GM18858 (cell line): ENCODE data around the gene SNRK.
"Not testable (repeated sequence)": the region's sequence is repeated elsewhere in the genome, so short reads cannot be mapped to it uniquely, and the experiment has no call there.

Experiments
- ATAC-seq: cut with Tn5 transposase; IDR thresholded peaks from one replicate; pipeline ENCODE4 v1.9.1; 2021; ENCODE audit not compliant: unreplicated experiment

SNRK gene

DNA sequence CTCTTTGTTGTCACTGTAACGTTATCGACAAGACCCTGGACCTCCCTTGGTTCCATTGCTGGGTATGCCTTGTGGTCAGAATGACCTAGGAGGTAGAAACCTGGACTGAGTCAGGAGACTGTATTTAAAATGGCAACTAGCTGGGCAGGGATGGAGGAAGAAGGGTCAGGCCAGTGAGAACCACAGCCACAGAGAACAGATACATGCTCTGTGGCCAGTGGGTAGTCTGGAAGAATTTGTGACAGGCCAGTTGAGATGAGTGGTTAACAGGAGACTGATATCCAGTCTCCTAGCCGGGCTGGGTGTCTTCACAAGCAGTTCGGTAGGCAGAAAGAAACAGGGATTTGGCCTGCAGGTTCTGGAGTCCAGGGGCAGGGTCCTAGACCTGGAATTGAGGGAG is 58.9 kb downstream of the SNRK start:
- no peak for ATAC-seq

DNA sequence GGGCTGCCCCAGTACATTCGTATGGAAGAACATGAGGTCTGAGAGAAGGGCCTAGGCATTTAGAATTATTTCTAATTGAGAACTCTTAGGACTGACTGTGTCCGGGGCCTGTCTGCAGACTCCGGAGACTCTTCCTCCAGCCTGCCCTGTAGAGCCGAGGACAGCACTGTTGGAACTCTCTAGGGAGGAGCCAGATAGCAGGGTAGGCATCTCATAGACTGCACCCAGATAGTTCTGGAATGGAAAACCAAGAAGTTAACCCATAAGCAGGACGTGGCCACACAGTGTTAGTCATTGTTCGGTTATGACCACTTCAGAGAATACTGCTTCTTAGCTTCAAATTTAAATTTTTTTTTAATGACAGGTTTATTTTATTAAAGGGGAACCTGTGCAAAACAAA is 59.5 kb downstream of the SNRK start:
- no peak for ATAC-seq

DNA sequence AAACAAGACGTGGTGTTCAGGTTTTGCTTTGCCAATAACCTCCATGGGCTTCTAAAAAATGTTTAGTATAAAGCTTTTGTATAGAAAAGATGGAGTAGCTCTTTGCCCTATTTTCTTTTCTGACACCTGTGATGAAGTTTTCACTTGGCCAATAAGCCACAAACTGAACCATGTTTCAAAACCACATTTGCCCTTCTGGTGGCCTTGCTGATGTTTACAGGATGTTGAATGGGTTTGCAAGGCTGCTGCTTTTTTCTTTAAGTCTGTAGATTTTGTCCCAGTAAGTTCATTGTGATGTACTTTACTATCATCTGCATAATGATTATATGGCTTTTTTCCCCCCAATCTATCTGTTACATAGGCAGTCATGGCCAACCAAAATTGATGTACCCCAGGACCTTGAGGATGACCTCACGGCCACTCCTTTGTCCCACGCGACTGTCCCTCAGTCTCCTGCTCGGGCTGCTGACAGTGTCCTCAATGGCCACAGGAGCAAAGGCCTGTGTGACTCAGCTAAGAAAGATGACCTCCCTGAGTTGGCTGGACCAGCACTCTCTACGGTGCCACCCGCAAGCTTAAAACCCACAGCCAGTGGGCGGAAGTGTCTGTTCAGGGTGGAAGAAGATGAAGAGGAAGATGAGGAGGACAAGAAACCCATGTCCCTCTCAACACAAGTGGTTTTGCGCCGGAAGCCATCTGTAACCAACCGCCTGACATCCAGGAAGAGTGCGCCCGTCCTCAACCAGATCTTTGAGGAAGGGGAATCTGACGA is 60.8 kb downstream of the SNRK start:
- ATAC-seq = no peak

DNA sequence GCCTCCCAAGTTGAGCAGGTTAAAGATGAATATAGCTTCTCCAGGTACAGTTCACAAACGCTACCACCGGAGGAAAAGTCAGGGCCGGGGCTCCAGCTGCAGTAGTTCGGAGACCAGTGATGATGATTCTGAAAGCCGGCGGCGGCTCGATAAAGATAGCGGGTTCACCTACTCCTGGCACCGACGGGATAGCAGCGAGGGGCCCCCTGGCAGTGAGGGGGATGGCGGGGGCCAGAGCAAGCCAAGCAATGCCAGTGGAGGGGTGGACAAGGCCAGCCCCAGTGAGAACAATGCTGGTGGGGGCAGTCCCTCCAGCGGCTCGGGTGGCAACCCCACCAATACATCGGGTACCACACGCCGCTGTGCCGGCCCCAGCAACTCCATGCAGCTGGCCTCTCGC is 61.4 kb downstream of the SNRK start:
- ATAC-seq = no peak

DNA sequence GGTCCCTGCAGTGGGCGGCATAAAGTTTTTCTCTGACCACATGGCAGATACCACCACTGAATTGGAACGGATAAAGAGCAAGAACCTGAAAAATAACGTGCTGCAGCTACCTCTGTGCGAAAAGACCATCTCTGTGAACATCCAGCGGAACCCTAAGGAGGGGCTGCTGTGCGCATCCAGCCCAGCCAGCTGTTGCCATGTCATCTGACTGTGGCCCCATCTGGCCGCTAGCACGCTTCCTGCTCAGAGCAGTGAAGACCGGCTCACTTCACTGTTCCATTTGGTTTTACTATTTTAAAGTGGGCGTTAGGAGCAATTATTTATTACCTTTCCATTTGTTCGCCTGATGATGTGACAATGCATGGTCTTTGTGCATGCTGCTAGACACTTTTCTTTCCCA is 62.0 kb downstream of the SNRK start:
- ATAC-seq = no peak

DNA sequence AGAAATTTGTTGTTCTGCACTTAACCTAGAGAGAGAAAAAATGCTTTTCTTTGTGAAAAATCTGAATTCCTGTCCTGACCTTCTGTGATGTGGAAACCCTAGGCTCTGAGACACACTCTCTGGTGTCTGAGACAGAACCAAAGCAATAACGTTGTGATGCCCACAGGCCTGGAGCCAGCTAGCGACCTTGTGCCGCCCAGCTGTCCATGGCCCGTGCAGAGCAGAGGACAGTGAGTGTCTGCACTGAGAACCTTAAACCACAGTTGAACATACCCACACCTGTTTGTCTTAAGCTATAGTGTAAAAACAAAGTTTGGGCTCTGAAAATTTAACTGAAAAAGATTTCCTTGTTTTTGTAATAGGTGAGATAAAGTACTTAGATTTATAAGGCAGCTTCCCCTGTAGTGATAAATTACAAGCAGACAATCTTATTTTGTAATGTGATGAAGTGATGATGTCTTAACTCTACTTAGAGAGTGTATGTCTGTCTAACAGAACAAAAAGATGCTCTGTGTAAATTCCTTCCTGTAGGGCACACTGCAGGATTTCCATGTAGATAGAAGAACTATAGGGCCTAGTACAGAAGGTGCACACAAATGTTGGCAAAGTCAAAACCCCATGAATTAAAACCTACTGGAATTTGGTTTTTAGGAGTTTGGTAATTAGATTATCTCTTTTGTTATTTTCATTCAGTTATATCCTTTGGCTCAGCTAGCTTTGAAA is 62.7 kb downstream of the SNRK start:
- ATAC-seq = no peak

DNA sequence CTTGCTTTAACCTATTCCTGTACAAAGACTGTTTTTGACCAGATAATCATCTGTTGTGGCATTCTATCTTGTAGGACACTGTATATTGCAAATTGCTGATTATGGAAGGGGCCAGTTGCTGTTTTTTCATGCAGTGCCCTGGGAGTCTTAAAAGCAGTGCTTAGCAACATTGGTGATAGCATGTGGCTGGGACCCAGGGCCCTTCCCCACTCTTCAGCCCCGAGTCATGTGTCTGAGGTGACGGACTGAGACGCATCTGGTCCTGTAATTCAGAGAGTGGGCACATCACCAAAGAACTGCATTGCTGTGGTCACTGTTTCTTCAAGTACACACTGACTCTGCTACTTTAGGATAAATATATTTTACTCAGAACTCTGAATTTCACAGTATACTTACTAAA is 63.4 kb downstream of the SNRK start:
- ATAC-seq = no peak

DNA sequence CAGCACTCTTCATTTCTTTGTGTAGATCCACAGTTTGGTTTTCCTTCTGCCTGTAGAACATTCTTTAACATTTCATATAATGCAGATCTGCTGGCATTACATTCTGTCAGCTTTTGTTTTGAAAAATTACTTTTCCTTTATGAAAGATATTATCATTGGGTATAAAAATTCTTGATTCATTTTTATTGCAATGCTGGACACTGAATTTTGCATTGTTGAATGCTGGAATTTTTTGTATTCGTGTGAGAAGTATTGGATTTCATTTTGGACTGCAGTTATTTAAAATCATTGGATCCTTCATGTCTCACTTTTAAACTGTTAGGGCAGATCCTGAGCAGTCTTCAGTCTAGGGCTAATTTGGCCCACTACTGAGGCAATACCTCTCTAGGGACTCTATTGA is 67.1 kb downstream of the SNRK start:
- no peak for ATAC-seq

DNA sequence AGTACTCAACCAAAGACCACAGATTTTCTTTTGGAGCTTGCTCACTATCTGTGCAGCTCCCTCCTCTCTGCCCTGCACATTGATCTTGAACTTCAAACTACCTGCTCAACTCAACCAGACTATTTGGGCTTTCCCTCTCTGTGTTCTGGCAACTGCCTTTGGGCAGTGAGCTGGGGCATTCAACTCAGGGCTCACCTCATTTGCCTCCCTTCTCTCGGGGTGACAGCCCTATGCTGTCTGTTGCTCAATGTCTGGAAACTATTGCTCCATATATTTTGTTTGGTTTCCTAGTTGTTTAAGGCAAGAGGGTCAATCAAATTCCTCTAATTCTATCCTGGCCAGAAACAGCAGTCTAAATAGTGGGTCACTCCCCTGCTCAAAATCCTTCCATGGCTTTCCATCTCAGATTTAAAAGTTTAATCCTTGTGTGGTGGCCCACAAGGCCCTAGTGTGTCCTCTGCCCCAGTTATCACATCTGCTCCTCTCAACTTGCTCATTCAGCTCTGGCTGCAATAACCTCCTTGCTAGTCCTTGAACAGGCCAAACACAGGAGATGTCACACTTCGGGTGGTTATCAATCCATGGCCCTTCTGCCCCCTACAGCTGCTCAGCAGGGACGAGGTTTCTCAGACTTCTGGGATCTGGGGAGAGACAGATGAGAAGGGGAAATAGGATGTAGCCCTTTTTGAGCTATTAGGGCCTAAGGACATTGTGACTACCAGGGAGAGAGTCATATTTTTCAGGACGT is 67.8 kb downstream of the SNRK start:
- no peak for ATAC-seq

DNA sequence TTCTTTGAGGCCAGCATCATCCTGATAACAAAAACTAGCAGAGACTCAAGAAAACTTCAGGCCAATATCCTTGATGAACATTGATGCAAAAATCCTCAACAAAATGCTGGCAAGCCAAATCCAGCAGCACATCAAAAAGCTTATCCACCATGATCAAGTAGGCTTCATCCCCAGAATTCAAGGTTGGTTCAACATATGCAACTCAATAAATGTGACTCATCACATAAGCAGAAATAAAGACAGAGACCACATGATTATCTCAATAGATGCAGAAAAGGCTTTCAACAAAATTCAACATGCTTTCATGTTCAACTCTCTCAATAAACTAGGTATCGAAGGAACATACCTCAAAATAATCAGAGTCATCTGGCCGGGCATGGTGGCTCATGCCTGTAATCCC is 69.7 kb downstream of the SNRK start:
- ATAC-seq = not testable (repeated sequence)

DNA sequence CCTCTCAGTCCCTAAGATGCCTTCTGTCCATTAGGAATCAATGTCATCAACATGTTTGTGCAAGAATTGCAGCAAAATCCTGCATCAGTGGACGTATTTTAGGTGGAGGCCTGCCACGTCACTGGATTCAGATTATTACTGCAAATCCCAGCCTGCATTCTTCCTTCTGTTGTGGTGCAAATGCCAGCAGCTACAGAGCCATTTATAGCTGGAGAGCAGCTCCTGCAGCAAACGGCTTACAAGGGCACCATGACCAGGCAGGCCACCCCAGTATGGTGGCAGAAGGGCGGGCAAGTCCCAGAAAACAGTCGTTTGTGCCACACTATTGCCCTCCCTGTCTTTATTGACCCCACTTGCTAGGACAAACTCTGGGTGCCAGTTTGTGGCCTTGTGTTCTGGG is 74.7 kb downstream of the SNRK start:
- no peak for ATAC-seq

DNA sequence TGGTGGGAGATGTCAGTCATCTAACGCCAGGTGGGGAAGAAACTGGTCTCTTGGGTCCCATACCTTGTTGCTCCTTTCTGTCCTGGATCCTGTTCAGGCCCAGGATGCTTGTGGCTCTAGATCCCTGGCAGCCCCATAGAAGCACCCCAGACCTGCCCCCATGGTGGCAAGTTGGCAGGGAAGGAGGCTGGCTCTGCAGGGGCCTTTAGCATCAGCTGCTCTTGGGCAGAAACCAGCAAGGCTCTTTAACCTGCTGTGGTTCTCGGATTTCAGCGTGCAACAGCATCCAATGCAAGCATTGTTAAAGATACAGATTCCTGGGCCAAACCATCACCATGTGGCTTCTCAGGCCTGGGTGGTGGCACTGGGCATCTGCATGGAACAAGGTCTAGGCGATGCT is 75.8 kb downstream of the SNRK start:
- ATAC-seq = no peak

DNA sequence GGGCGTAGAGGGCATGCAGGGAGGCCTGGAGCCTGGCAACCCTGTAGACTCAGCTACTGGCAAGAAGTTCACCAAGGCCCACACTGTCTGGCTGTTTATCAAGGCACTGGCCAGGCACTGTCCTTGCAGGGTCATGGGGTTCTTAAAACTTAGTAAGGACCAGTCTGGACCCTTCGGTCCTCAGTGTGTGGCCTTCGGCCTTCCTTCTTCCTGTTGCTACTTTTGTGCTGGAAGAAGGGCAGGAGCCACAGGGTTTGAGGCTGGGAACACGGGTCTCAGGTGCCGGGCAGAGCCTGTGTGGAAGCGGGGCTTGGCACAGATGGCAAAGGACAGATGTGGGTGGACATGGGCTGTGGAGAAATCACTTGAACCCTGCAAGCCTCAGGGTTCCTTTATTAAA is 76.6 kb downstream of the SNRK start:
- no peak for ATAC-seq

DNA sequence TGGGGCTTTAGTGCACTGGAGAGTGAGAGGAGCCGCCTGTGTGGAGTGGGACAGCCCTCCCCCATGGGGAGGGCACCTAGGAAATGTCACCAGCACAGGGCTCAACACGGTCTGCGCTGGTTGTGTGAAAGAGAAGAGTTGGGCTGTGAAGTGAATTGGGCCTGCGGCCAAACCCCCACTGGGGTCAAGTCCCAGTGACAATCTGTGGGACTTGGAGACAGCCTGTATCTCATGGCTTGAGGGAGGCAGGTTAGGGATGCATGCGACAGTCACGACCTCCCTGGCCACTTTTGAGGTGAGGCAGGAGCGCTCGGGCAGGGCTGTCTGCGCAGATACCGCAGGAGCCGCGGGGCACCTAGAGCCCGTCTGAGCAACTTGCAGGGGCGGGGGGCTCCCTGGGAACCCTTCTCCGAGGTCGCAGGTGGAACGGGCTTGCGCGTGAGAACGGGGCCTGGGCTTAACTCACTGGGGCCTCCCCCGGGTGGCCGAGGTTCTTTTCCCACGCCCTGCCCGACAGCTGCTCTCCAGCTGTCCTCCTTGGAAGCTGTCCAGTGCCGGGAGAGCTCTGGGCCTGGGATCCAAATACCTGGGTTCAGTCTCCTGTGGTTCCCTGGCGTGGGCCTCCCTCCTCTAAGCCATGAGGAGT is 77.4 kb downstream of the SNRK start:
- no peak for ATAC-seq

DNA sequence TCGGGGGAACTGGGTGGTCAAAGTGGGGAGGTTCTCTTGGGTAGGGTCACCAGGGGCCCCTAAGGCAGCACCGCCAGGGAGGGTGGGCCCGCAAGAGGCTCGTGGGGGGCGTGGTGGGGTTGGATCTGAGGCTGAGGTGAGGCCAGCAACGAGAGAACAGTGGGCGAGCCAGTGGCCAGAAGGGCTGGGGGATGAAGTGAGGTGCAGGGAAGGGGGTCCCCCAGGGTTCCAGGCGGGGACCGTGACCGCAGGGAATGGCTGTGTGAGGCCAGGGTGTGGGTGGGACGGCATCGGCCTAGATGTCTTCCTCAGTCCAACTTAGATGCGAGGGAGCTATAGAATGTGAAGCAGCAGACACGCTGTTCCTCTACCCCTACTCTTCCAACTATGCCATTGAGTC is 78.2 kb downstream of the SNRK start:
- ATAC-seq = no peak

DNA sequence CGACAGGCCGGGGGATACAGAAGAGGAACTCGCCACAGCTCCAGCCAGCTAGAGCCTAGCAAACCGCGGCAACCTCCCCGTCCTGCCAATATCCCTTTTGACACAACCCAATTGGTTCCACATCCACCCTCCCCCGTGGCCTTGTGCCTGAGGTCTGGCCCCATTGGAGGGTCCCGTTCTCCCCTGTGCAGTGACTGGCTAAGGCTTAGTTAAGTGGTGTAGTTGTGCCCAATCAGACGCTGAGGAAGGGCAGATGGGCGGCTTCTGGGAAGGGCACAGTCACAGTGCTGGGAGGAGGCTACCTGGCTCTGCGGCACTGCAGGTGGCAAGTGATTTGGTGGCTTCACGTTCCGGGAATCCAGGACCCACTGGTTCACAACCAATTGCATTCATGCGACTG is 78.6 kb downstream of the SNRK start:
- ATAC-seq = no peak

DNA sequence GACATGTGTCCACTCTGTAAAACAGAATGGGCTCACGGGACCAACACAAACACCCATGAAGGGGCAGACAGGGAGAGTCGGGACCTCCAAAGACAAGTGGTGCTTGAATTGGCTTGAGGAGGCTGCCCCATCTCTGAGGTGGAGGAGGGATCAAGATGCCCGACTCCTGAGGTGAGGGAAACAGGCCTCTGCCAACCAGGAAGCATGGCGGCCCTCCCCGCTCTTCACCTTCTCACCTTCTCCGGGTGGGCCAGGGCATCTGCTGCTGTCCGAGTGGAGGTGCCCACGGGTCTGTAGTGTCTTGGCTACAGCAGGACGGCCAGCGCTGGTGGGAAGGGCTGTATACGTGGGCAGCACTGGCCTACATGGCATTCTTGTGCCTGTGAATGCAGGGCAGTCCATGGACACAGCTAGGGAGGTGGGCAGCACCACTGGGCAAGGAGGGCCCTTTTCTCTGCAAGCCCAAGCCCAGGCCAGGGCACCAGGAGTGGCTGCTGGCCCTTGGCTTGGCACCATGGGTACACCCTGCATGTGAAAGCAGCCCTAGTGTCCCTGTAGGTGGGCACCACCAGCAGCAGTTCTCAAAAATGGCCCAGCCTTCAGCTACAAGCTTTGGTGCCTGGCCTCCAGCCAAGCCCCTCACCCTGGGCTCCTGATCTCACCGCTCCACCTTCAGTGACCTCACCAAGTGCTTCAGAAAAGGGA is 79.4 kb downstream of the SNRK start:
- no peak for ATAC-seq

DNA sequence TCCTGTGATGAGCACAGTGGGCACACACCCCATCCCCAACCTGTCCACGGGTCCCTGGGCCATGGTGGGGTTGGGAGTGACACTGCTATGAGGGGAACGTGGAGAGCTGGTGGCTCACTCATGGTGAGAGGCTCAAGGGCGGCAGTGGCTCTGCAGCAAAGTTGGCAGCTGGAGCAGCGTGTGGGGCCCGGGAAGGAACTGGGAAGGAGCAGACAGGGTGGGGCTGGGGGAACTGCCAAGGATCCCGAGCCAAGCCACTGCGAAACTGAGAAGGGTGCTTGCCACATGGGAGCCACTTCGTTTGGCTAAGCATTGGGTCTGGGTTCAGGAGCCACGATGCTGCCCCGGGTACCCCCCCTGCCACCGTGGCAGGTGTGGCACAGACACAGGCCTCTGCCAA is 80.1 kb downstream of the SNRK start:
- no peak for ATAC-seq

DNA sequence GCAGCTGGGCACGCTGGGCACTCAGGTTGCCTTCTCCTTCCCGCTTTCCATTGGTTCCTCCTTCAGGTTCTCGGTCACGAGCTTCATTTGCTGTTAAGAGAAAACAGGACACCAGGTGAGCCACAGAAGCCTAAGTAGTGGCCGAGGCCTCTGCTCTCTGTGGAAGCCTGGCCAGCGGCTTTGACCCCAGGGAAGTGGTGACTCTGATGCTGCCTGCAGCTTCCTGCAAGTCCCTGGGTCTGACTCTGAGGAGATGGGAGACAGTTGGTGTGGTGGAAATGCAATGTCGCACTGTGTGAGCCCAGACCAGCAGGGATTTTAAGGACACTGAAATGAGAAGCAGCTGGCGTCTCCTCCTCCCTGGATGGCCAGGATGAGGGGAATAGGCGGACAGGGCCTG is 80.5 kb downstream of the SNRK start:
- no peak for ATAC-seq

DNA sequence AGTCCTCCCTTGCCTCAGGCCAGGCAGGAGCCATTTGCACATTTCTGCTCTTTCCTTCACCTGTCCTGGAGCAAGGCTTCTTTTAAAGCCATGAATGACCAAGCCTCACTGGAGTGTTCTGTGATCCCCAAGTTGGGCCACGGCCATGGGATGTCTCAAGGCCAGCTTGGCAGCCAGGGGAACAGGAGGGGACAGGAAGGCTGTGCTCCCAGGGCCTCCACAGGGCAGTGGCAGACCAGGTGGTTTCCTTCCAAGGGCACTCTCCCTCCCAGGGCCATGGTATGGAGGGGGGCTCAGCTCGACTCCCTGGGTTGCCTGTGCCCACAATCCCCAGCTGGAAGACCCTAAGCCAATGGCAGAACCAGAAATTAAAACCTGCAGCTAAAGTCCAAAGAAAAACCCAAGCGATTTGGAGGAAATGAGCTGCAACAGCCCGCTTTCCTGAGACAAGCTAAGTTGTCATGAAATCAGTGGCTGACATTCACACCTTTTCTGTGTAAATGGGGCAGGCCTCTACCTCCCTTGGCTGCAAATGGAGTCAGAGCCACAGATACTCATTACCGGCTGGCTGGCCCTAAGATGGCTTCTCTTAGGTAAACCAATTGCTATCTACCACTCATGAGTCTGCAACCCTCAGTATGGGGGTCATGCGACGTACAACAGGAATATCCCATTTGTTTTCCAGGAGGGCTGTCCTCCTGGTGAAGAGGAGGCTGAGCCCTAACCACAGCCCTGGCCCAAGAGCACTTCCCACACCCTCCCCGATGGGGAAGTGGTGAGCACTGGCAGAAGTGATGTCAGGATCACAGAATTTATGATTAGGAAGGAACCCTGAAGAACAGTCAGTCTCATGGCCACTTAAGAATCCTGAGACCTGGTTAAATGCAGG is 83.3 kb downstream of the SNRK start:
- no peak for ATAC-seq
